K562 (cell line): ENCODE data around the gene EXOC3L1. TPM values are rescaled to one million over a fixed set of nuclear protein-coding genes. Genes with fewer than 3 reads are reported as not detected.

Source experiments
- BCL6 ChIP-seq: fragments of 250-450 bp; sonication (Bioruptor Pico); IDR thresholded peaks from 2 replicates; pipeline ENCODE4 v1.4.0; 2020
- CEBPZ ChIP-seq: fragments of 150-350 bp; IDR thresholded peaks from 2 replicates; pipeline ENCODE4 v1.6.1; 2014; ENCODE audit warnings: low read depth, mild to moderate bottlenecking, low read length, borderline replicate concordance
- CREM ChIP-seq: IDR thresholded peaks from 2 replicates; pipeline ENCODE4 v1.6.1; 2014; ENCODE audit warnings: antibody characterized with exemption, low read depth
- EWSR1 ChIP-seq: fragments of 450-650 bp; IDR thresholded peaks from 2 replicates; pipeline ENCODE4 v1.6.1; 2018; ENCODE audit warnings: borderline replicate concordance, mild to moderate bottlenecking, low read depth, moderate library complexity; ENCODE audit not compliant: partially characterized antibody
- FOXJ2 ChIP-seq: fragments of 200-800 bp; sonication (Bioruptor generic); IDR thresholded peaks from 2 replicates; pipeline ENCODE4 v1.6.1; 2016; ENCODE audit warnings: missing genetic modification characterization, missing compliant biosample characterization
- MAZ ChIP-seq, 2 experiments: fragments of 450-650 bp in 1 of 2; sonication (generic) in 1 of 2; formaldehyde crosslinking; IDR thresholded peaks in 1 of 2; conservative IDR thresholded peaks in 1 of 2; 2 replicates each; pipeline versions ENCODE4 v1.4.0 to v1.5.0; 2020; ENCODE audit warnings: mild to moderate bottlenecking in 1 of 2, missing genetic modification reagents in 1 of 2
- MBD2 ChIP-seq: sonication (generic); IDR thresholded peaks from 2 replicates; pipeline ENCODE4 v1.6.1; 2016; ENCODE audit warnings: low read depth, borderline replicate concordance
- MEF2D ChIP-seq: conservative IDR thresholded peaks from 2 replicates; pipeline ENCODE4 v1.6.1; 2016; ENCODE audit warnings: low read depth, missing genetic modification characterization, missing compliant biosample characterization
- MLX ChIP-seq, 2 experiments: fragments of 450-650 bp in 1 of 2; sonication (generic) in 1 of 2; formaldehyde crosslinking; conservative IDR thresholded peaks; 2 replicates each; pipeline versions ENCODE4 v1.4.0 to v1.8.1; 2020 to 2022; ENCODE audit warnings: mild to moderate bottlenecking in 1 of 2, missing genetic modification reagents in 1 of 2
- PRDM10 ChIP-seq: fragments of 450-650 bp; IDR thresholded peaks from 2 replicates; pipeline ENCODE4 v1.6.1; 2018; ENCODE audit not compliant: partially characterized antibody
- RFX1 ChIP-seq: fragments of 450-650 bp; IDR thresholded peaks from 2 replicates; pipeline ENCODE4 v1.6.1; 2016; ENCODE audit warnings: mild to moderate bottlenecking, moderate library complexity
- SAP30 ChIP-seq: fragments of 200-600 bp; sonication (generic); IDR thresholded peaks from 2 replicates; pipeline ENCODE4 v1.6.1; 2012; ENCODE audit warnings: borderline replicate concordance, low read depth, mild to moderate bottlenecking, moderate library complexity, low read length, control low read depth, inconsistent platforms; ENCODE audit not compliant: insufficient read depth, poor library complexity, severe bottlenecking
- ZBTB9 ChIP-seq: fragments of 450-650 bp; formaldehyde crosslinking; IDR thresholded peaks from 2 replicates; pipeline ENCODE4 v1.4.0; 2020; ENCODE audit warnings: mild to moderate bottlenecking, moderate library complexity
- ZNF12 ChIP-seq: sonication (generic); formaldehyde crosslinking; IDR thresholded peaks from 2 replicates; pipeline ENCODE4 v1.4.0; 2020; ENCODE audit warnings: mild to moderate bottlenecking, missing genetic modification reagents
- ZNF280A ChIP-seq: fragments of 450-650 bp; IDR thresholded peaks from 2 replicates; pipeline ENCODE4 v1.6.1; 2018; ENCODE audit warnings: mild to moderate bottlenecking, low read depth; ENCODE audit not compliant: partially characterized antibody
- polyA plus RNA-seq, 8 experiments: library from polyadenylated mRNA; depleted of rRNA in 4 of 8; stranded (reverse) in 5 of 8; unstranded in 3 of 8; fragments of >200 nt; fragmentation: Nextera tagmentation in 2 of 8; fragmentation: Illumina TruSeq in 1 of 8; extraction: Ambion mirVana in 2 of 8; extraction: Trizol in 1 of 8; gene quantifications; 2 replicates each; pipeline versions ENCODE4 v1.2.1 to v1.2.3, GENCODE V29; 2011 to 2014; ENCODE audit warnings: inconsistent platforms in 1 of 8, missing spikeins in 1 of 8
- total RNA-seq, 7 experiments: library from RNA; depleted of rRNA in 6 of 7; stranded (reverse); fragments of >200 nt in 6 of 7; fragmentation: Illumina TruSeq in 2 of 7; extraction: Trizol in 2 of 7; gene quantifications; 2 replicates each; pipeline versions ENCODE4 v1.2.1 to v1.2.3, GENCODE V29; 2011 to 2021; ENCODE audit warnings: low replicate concordance in 1 of 7

EXOC3L1 gene
- total and polyA plus RNA-seq, 9 of the 15 experiments (the other 6 are each of a cell fraction or from before 2014, with no cell fraction given): 0.08 TPM; not detected in 8

GRCh38 chr16:67226804-67227566 is 37.0 kb upstream of the EXOC3L1 start, which contains the start of gene TMEM208 (continued):
- TF ChIP-seq CEBPZ (no peak), MEF2D (tag) (no peak), SAP30 (peak; percentile 87), EWSR1 (no peak), ZBTB9 (no peak), ZNF280A (no peak), ZNF12 (CRISPR knock-in tag) (no peak), MLX (CRISPR knock-in tag; conservative IDR thresholded peaks at IDR 0.05) (peak in 1 of 2 experiments; percentile 80; a peak in 1 of 4 replicates), BCL6 (no peak), RFX1 (no peak), FOXJ2 (0 out of 2 replicates have a peak, but pooled peaks have one; percentile 31), CREM (peak; percentile 100), PRDM10 (peak; percentile 18), MAZ (CRISPR knock-in tag; conservative IDR thresholded peaks at IDR 0.05 in 1 of 2, IDR thresholded peaks at IDR 0.05 in 1 of 2) (peak; percentile 95 to 99), MBD2 (peak; percentile 94)
